ENCODE results near the gene BRD3.

GRCh38 chr9:134026981-134027380 lies 40.8 kb downstream of the BRD3 start:
- TF ChIP-seq, protein P1, sequence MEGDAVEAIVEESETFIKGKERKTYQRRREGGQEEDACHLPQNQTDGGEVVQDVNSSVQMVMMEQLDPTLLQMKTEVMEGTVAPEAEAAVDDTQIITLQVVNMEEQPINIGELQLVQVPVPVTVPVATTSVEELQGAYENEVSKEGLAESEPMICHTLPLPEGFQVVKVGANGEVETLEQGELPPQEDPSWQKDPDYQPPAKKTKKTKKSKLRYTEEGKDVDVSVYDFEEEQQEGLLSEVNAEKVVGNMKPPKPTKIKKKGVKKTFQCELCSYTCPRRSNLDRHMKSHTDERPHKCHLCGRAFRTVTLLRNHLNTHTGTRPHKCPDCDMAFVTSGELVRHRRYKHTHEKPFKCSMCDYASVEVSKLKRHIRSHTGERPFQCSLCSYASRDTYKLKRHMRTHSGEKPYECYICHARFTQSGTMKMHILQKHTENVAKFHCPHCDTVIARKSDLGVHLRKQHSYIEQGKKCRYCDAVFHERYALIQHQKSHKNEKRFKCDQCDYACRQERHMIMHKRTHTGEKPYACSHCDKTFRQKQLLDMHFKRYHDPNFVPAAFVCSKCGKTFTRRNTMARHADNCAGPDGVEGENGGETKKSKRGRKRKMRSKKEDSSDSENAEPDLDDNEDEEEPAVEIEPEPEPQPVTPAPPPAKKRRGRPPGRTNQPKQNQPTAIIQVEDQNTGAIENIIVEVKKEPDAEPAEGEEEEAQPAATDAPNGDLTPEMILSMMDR (IDR thresholded peaks at IDR 0.05; ENCODE audit: insufficient read depth, low read length, poor library complexity, severe bottlenecking) = no peak
- TF ChIP-seq EZH2phosphoT487 (conservative IDR thresholded peaks at IDR 0.05; ENCODE audit: low read length) = no peak
